OCI-LY7 (cell line): ENCODE results near the gene CARMIL1. TPM values are rescaled to one million over a fixed set of nuclear protein-coding genes. Genes with fewer than 3 reads are reported as not detected.

Source experiments
- BruUV-seq: library from RNA; stranded (reverse); fragments of 400-500 nt; replicated peaks from 2 replicates; lab custom pipeline; 2021; lab: Mats Ljungman, UMichigan
- CTCF ChIA-PET: fragments of 300-600 bp; sonication (Branson Sonifier 250); formaldehyde crosslinking; loops from one replicate; lab custom pipeline; 2022; ENCODE audit warnings: antibody characterized with exemption; ENCODE audit not compliant: unreplicated experiment; lab: Charles Lee
- POLR2A ChIA-PET: fragments of 300-600 bp; sonication (Branson Sonifier 250); formaldehyde crosslinking; loops from one replicate; lab custom pipeline; 2022; ENCODE audit warnings: antibody characterized with exemption; lab: Charles Lee
- DNase-seq: peaks from one replicate; pipeline ENCODE4 v3.0.0-alpha.2; 2015; ENCODE audit warnings: low spot score
- H2AFZ ChIP-seq: fragments of 200-600 bp; sonication (generic), shearing (Covaris generic); 2 replicates; pipeline ENCODE4 v1.6.1; 2014; ENCODE audit warnings: mild to moderate bottlenecking, antibody characterized with exemption, low read length, moderate library complexity
- H3K27ac ChIP-seq: fragments of 200-600 bp; sonication (generic); 2 replicates; pipeline ENCODE4 v1.5.1; 2014; ENCODE audit warnings: mixed run types, low read depth, mild to moderate bottlenecking, moderate library complexity, low read length, inconsistent platforms; ENCODE audit not compliant: poor library complexity, severe bottlenecking
- H3K36me3 ChIP-seq: fragments of 200-600 bp; sonication (generic); 2 replicates; pipeline ENCODE4 v1.6.1; 2014; ENCODE audit warnings: mild to moderate bottlenecking, antibody characterized with exemption, low read length, moderate library complexity, mixed read lengths; ENCODE audit not compliant: insufficient read depth
- H3K4me1 ChIP-seq: fragments of 200-600 bp; sonication (generic); 2 replicates; pipeline ENCODE4 v1.5.1; 2014; ENCODE audit warnings: mild to moderate bottlenecking, low read length; ENCODE audit not compliant: insufficient read depth, poor library complexity, severe bottlenecking
- H3K4me2 ChIP-seq: fragments of 200-600 bp; sonication (generic); 2 replicates; pipeline ENCODE4 v1.6.1; 2014; ENCODE audit warnings: mild to moderate bottlenecking, low read length
- H3K4me3 ChIP-seq: fragments of 200-600 bp; sonication (generic); 2 replicates; pipeline ENCODE4 v1.5.1; 2014; ENCODE audit warnings: mild to moderate bottlenecking, low read depth, low read length; ENCODE audit not compliant: poor library complexity, severe bottlenecking
- H3K79me2 ChIP-seq: fragments of 200-600 bp; sonication (generic); 2 replicates; pipeline ENCODE4 v1.6.1; 2016; ENCODE audit warnings: low read depth, mild to moderate bottlenecking, low read length, moderate library complexity, mixed read lengths; ENCODE audit not compliant: insufficient read depth
- H3K9me2 ChIP-seq: fragments of 200-600 bp; sonication (generic); 2 replicates; pipeline ENCODE4 v1.6.1; 2016; ENCODE audit warnings: mild to moderate bottlenecking, low read length, mixed read lengths; ENCODE audit not compliant: insufficient read depth
- H3K9me3 ChIP-seq: fragments of 200-600 bp; sonication (generic); 2 replicates; pipeline ENCODE4 v1.6.1; 2014; ENCODE audit warnings: mild to moderate bottlenecking, mixed run types, low read length, mixed read lengths
- H4K20me1 ChIP-seq: fragments of 200-600 bp; sonication (generic); 2 replicates; pipeline ENCODE4 v1.6.1; 2014; ENCODE audit warnings: mild to moderate bottlenecking, antibody characterized with exemption, low read length, moderate library complexity, mixed read lengths; ENCODE audit not compliant: insufficient read depth
- CTCF ChIP-seq: fragments of 200-600 bp; sonication (generic); conservative IDR thresholded peaks from 2 replicates; pipeline ENCODE4 v1.5.1; 2014; ENCODE audit warnings: mild to moderate bottlenecking, antibody characterized with exemption, low read length, moderate library complexity, mixed read lengths
- EZH2phosphoT487 ChIP-seq: fragments of 200-600 bp; sonication (generic); IDR thresholded peaks from 2 replicates; pipeline ENCODE4 v1.6.1; 2018; ENCODE audit warnings: low read depth, borderline replicate concordance, mild to moderate bottlenecking, mixed run types, antibody characterized with exemption, low read length, moderate library complexity, mixed read lengths
- intact Hi-C: fragments of 100-400 bp; cut with micrococcal nuclease; formaldehyde crosslinking; loops from one replicate; pipeline ENCODE4 v1.10.0; 2022; ENCODE audit not compliant: unreplicated experiment
- total RNA-seq, 2 experiments: library from RNA; depleted of rRNA in 1 of 2; stranded (reverse); fragments of >200 nt in 1 of 2; shearing (Covaris generic) in 1 of 2; gene quantifications; 2 replicates each; pipeline ENCODE4 v1.2.3, GENCODE V29; 2014 to 2022

CARMIL1 gene
- total RNA-seq, 2 experiments from 2014 or later: 25.5 to 40.1 TPM

- intact Hi-C loops: no loop called here
- Histone ChIP-seq H3K9me2 (no peaks in the 10 kb centered on the region), H3K4me2 (no peak overlapping the region), H3K9me3 (no peaks in the 10 kb centered on the region), H3K79me2 (no peaks in the 10 kb centered on the region), H2AFZ (no peak overlapping the region), H3K4me1 (no peaks in the 10 kb centered on the region), H4K20me1 (no peaks in the 10 kb centered on the region), H3K36me3 (peaks cover 45% of the 10 kb centered on the region), H3K27ac (no peak overlapping the region), H3K4me3 (no peak overlapping the region)
- POLR2A ChIA-PET: interaction anchor here (0.6 to 1.7 kb wide), 6 partner anchors 8 to 135 kb away, joined by 3 to 9 read pairs (median 4); no protein-coding TSS in a partner anchor
- no TSS peak for BruUV-seq
- TF ChIP-seq EZH2phosphoT487: no peak
- no peak for TF ChIP-seq CTCF
- DNase-seq: no peak
- CTCF ChIA-PET: no interaction called here
Observed at GRCh38 chr6:25504661-25505060, 225.5 kb downstream of the CARMIL1 start.

GRCh38 chr6:25506020-25506419 lies 226.8 kb downstream of the CARMIL1 start:
- no peak overlapping the region for H3K27ac ChIP-seq

More at GRCh38 chr6:25506020-25506419, 226.8 kb downstream of the CARMIL1 start:
- peaks cover 50% of the 10 kb centered on the region for H3K36me3 ChIP-seq
- no peaks in the 10 kb centered on the region for H4K20me1 ChIP-seq
- no TSS peak for BruUV-seq
- intact Hi-C loops: no loop called here
- H3K4me2 ChIP-seq: no peak overlapping the region
- no peak overlapping the region for H2AFZ ChIP-seq
- ChIA-PET CTCF (no interaction called here), POLR2A (interaction anchor here (0.5 to 1.4 kb wide), 3 partner anchors 10 to 247 kb away, joined by 3 to 4 read pairs (median 3); no protein-coding TSS in a partner anchor)
- no peaks in the 10 kb centered on the region for H3K4me1 ChIP-seq
- H3K9me2 ChIP-seq: no peaks in the 10 kb centered on the region
- H3K4me3 ChIP-seq: no peak overlapping the region
- TF ChIP-seq CTCF (no peak), EZH2phosphoT487 (no peak)
- H3K9me3 ChIP-seq: no peaks in the 10 kb centered on the region
- no peaks in the 10 kb centered on the region for H3K79me2 ChIP-seq
- no peak for DNase-seq
